ENCODE data around the gene MFSD12.

GRCh38 chr19:3601021-3601420 is 43.6 kb upstream of the MFSD12 start:
- TF ChIP-seq CTCF (IDR thresholded peaks at IDR 0.05; ENCODE audit: control extremely low read depth in 1 of 3, insufficient read depth in 1 of 3, low read depth in 1 of 3, low read length in 3 of 3), result no peak
- no peak for TF ChIP-seq FOSL1 (IDR thresholded peaks at IDR 0.05; ENCODE audit: insufficient read depth, low read depth, low read length)
- TF ChIP-seq HDAC2 (IDR thresholded peaks at IDR 0.05; ENCODE audit: borderline replicate concordance in 1 of 2, low read depth in 2 of 2, low read length in 2 of 2), result no peak
- TF ChIP-seq RFX5 (IDR thresholded peaks at IDR 0.05; ENCODE audit: borderline replicate concordance, low read depth, low read length), result no peak
- no peak for TF ChIP-seq MAX (IDR thresholded peaks at IDR 0.05)
- no peak for TF ChIP-seq ATF2 (IDR thresholded peaks at IDR 0.05; ENCODE audit: low read length)
- no peak for TF ChIP-seq POLR2A (IDR thresholded peaks at IDR 0.05; ENCODE audit: control extremely low read depth in 1 of 2, low read depth in 2 of 2, low read length in 2 of 2)
- TF ChIP-seq CBX5 (IDR thresholded peaks at IDR 0.05; ENCODE audit: low read depth, low read length), result no peak
- no peak for TF ChIP-seq SP1 (IDR thresholded peaks at IDR 0.05; ENCODE audit: low read depth, low read length)
- no peak for TF ChIP-seq YY1 (IDR thresholded peaks at IDR 0.05; ENCODE audit: low read depth, low read length)

Measured in H1 (cell line).